AG04449 (cell line): ENCODE data around the gene SPAAR.

Source experiments
- CTCF ChIA-PET: fragments of 350-600 bp; formaldehyde crosslinking; extraction: SDS; loops from one replicate; lab custom pipeline; 2021; ENCODE audit warnings: antibody characterized with exemption; lab: Yijun Ruan, JAX
- POLR2A ChIA-PET: fragments of 400-600, 350-600 bp; formaldehyde crosslinking; extraction: SDS; loops from one replicate; lab custom pipeline; 2020; ENCODE audit warnings: antibody characterized with exemption, inconsistent platforms; lab: Yijun Ruan, JAX
- DNase-seq: peaks from one replicate; pipeline ENCODE4 v3.0.0-alpha.2; 2010; ENCODE audit warnings: low read depth, low spot score
- H3K4me3 ChIP-seq: 2 replicates; pipeline ENCODE4 v1.5.1; 2011; ENCODE audit warnings: low read depth, mild to moderate bottlenecking, control low read depth, low read length
- CTCF ChIP-seq: IDR thresholded peaks from one replicate; pipeline ENCODE4 v1.5.1; 2011; ENCODE audit warnings: mild to moderate bottlenecking, moderate library complexity, low read length, control low read depth, inconsistent platforms; ENCODE audit not compliant: insufficient read depth; ENCODE audit errors: missing control alignments

Gene SPAAR

GRCh38 chr9:35952526-35953191 is 43.4 kb downstream of the SPAAR start:
- CTCF ChIA-PET: interaction anchor here (0.6 to 2.5 kb wide), 18 partner anchors 8 to 255 kb away, joined by 3 to 30 read pairs (median 5); partner anchors contain the start of gene CLTA
- no peak overlapping the region for H3K4me3 ChIP-seq
- no peak for DNase-seq
- TF ChIP-seq CTCF: no peak
- POLR2A ChIA-PET: interaction anchor here (0.9 kb wide), 1 partner anchor 9 kb away, joined by 3 read pairs; no protein-coding TSS in a partner anchor

- peak; percentile 57 for DNase-seq
- CTCF ChIA-PET: interaction anchor here (0.6 to 10.3 kb wide), 51 partner anchors 11 to 374 kb away, joined by 3 to 342 read pairs (median 4); partner anchors contain the start of genes CCIN and RECK
Measured at GRCh38 chr9:35954942-35955546, 45.8 kb downstream of the SPAAR start.

GRCh38 chr9:35956651-35957050 is 47.4 kb downstream of the SPAAR start:
- POLR2A ChIA-PET: interaction anchor here (0.6 kb wide), 1 partner anchor 234 kb away, joined by 3 read pairs; the partner anchor contains the start of gene CLTA
- H3K4me3 ChIP-seq: no peak overlapping the region
- no peak for DNase-seq
- CTCF ChIA-PET: interaction anchor here (0.6 to 10.3 kb wide), 31 partner anchors 9 to 1578 kb away, joined by 3 to 342 read pairs (median 4); no protein-coding TSS in a partner anchor
- TF ChIP-seq CTCF: no peak

More at GRCh38 chr9:35954942-35955546, 45.8 kb downstream of the SPAAR start:
- POLR2A ChIA-PET: no interaction called here
- H3K4me3 ChIP-seq: no peak overlapping the region
- peak; percentile 81 for TF ChIP-seq CTCF

GRCh38 chr9:35958104-35958837 is 49.0 kb downstream of the SPAAR start, which contains the start of gene OR2S2:
OR2S2 (minus strand) TSS chr9:35958154; CDS start chr9:35958098, 56 bp downstream.
- POLR2A ChIA-PET: interaction anchor here (0.7 to 3.4 kb wide), 4 partner anchors 14 to 144 kb away, joined by 3 to 14 read pairs (median 3); no protein-coding TSS in a partner anchor
- no peak for TF ChIP-seq CTCF
- CTCF ChIA-PET: interaction anchor here (0.9 to 10.3 kb wide), 15 partner anchors 9 to 208 kb away, joined by 3 to 342 read pairs (median 6); partner anchors contain the start of gene RECK
- no peak for DNase-seq
- H3K4me3 ChIP-seq: no peak within 1 kb of the TSS

- POLR2A ChIA-PET: interaction anchor here (1.0 to 3.4 kb wide), 3 partner anchors 15 to 75 kb away, joined by 3 to 14 read pairs (median 7); no protein-coding TSS in a partner anchor
- no peak overlapping the region for H3K4me3 ChIP-seq
- no peak for TF ChIP-seq CTCF
- CTCF ChIA-PET: interaction anchor here (1.0 to 10.3 kb wide), 15 partner anchors 11 to 288 kb away, joined by 3 to 342 read pairs (median 7); partner anchors contain the start of genes CLTA and RECK
- peak; percentile 61 for DNase-seq
Measured at GRCh38 chr9:35960039-35960655, 50.9 kb downstream of the SPAAR start.
